HG03521 (cell line): ENCODE results near the gene MAP4K4.

Experiments
- ATAC-seq: cut with Tn5 transposase; IDR thresholded peaks from one replicate; pipeline ENCODE4 v1.9.1; 2021; ENCODE audit warnings: mild to moderate bottlenecking, moderate library complexity; ENCODE audit not compliant: unreplicated experiment

The MAP4K4 gene

GRCh38 chr2:101692041-101692440 lies 5.5 kb upstream of the MAP4K4 start:
- no peak for ATAC-seq

GRCh38 chr2:101692766-101693165 lies 4.7 kb upstream of the MAP4K4 start:
- ATAC-seq, result no peak

- ATAC-seq, result no peak
These were observed 3.4 kb upstream of the MAP4K4 start for GRCh38 chr2:101693991-101694588.

- no peak for ATAC-seq
These were observed 1.0 kb upstream of the MAP4K4 start for GRCh38 chr2:101696272-101697123.

- ATAC-seq, result no peak
These were observed 722 bp downstream of the MAP4K4 start for GRCh38 chr2:101698014-101698843.

- no peak for ATAC-seq
These were observed 1.6 kb downstream of the MAP4K4 start for GRCh38 chr2:101698844-101699754.

GRCh38 chr2:101699755-101700461 lies 2.4 kb downstream of the MAP4K4 start:
- ATAC-seq, result no peak

- no peak for ATAC-seq
These were observed 6.5 kb downstream of the MAP4K4 start for GRCh38 chr2:101704046-101704466.

GRCh38 chr2:101704816-101705578 lies 7.5 kb downstream of the MAP4K4 start:
- ATAC-seq, result no peak

GRCh38 chr2:101706121-101706818 lies 8.8 kb downstream of the MAP4K4 start:
- ATAC-seq, result no peak

- no peak for ATAC-seq
These were observed 9.3 kb downstream of the MAP4K4 start for GRCh38 chr2:101706819-101707177.

- no peak for ATAC-seq
These were observed 12.5 kb downstream of the MAP4K4 start for GRCh38 chr2:101710036-101710435.

- ATAC-seq, result no peak
These were observed 13.2 kb downstream of the MAP4K4 start for GRCh38 chr2:101710471-101711318.

GRCh38 chr2:101714118-101714517 lies 16.6 kb downstream of the MAP4K4 start:
- no peak for ATAC-seq

- peak; percentile 58 for ATAC-seq
These were observed 19.8 kb downstream of the MAP4K4 start for GRCh38 chr2:101717071-101717845.

GRCh38 chr2:101718479-101718878 lies 21.0 kb downstream of the MAP4K4 start:
- no peak for ATAC-seq

- no peak for ATAC-seq
These were observed 21.6 kb downstream of the MAP4K4 start for GRCh38 chr2:101718993-101719571.
